ENCODE data around the gene ARHGDIB.

ARHGDIB gene

GRCh38 chr12:14937014-14937413 lies 24.4 kb downstream of the ARHGDIB start:
- Histone ChIP-seq H3K4me3 (ENCODE audit: low read depth, low read length) (no peak overlapping the region), H3K9ac (ENCODE audit: low read depth, low read length) (no peak overlapping the region), H3K27me3 (ENCODE audit: control insufficient read depth, insufficient read depth, low read length) (no peaks in the 10 kb centered on the region), H3K9me3 (ENCODE audit: control insufficient read depth, insufficient read depth, low read length) (no peaks in the 10 kb centered on the region), H3K36me3 (ENCODE audit: control insufficient read depth, insufficient read depth, low read length) (no peaks in the 10 kb centered on the region), H3K4me1 (ENCODE audit: control insufficient read depth, insufficient read depth, low read length) (no peaks in the 10 kb centered on the region)

- H3K9ac ChIP-seq (ENCODE audit: low read depth, low read length): no peak overlapping the region
- H3K9me3 ChIP-seq (ENCODE audit: control insufficient read depth, insufficient read depth, low read length): no peaks in the 10 kb centered on the region
- H3K36me3 ChIP-seq (ENCODE audit: control insufficient read depth, insufficient read depth, low read length): no peaks in the 10 kb centered on the region
- no peaks in the 10 kb centered on the region for H3K27me3 ChIP-seq (ENCODE audit: control insufficient read depth, insufficient read depth, low read length)
- no peak overlapping the region for H3K4me3 ChIP-seq (ENCODE audit: low read depth, low read length)
- no peaks in the 10 kb centered on the region for H3K4me1 ChIP-seq (ENCODE audit: control insufficient read depth, insufficient read depth, low read length)
Measured at GRCh38 chr12:14936224-14936861, 25.1 kb downstream of the ARHGDIB start.

DNA sequence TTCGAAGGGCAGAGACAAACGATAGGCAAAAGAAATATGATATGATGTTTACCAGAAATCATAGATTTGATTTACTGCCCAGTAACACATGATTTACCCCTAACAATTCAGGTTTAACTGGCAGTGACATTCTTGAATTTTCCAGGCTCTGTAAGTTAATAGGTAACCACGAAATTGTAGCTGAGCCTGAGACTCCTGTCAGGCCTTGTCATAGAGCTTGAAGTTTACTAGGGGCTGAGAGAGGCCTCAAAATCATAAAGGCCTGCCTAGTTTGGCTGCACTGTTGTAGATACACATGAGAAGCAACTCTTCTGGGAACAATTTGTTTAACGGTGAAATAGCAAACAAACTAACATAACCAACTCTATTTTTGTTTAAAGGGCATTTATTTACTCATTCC lies 26.4 kb downstream of the ARHGDIB start:
- Histone ChIP-seq H3K4me1 (ENCODE audit: control insufficient read depth, insufficient read depth, low read length) (no peaks in the 10 kb centered on the region), H3K36me3 (ENCODE audit: control insufficient read depth, insufficient read depth, low read length) (no peaks in the 10 kb centered on the region), H3K9ac (ENCODE audit: low read depth, low read length) (no peak overlapping the region), H3K4me3 (ENCODE audit: low read depth, low read length) (no peak overlapping the region), H3K27me3 (ENCODE audit: control insufficient read depth, insufficient read depth, low read length) (no peaks in the 10 kb centered on the region), H3K9me3 (ENCODE audit: control insufficient read depth, insufficient read depth, low read length) (no peaks in the 10 kb centered on the region)

GRCh38 chr12:14934511-14934910 lies 26.9 kb downstream of the ARHGDIB start:
- no peak overlapping the region for H3K4me3 ChIP-seq (ENCODE audit: low read depth, low read length)
- no peak overlapping the region for H3K9ac ChIP-seq (ENCODE audit: low read depth, low read length)
- H3K27me3 ChIP-seq (ENCODE audit: control insufficient read depth, insufficient read depth, low read length): no peaks in the 10 kb centered on the region
- H3K36me3 ChIP-seq (ENCODE audit: control insufficient read depth, insufficient read depth, low read length): no peaks in the 10 kb centered on the region
- H3K4me1 ChIP-seq (ENCODE audit: control insufficient read depth, insufficient read depth, low read length): no peaks in the 10 kb centered on the region
- no peaks in the 10 kb centered on the region for H3K9me3 ChIP-seq (ENCODE audit: control insufficient read depth, insufficient read depth, low read length)

GRCh38 chr12:14931791-14932560 lies 29.4 kb downstream of the ARHGDIB start:
- H3K36me3 ChIP-seq (ENCODE audit: control insufficient read depth, insufficient read depth, low read length): no peaks in the 10 kb centered on the region
- H3K9ac ChIP-seq (ENCODE audit: low read depth, low read length): no peak overlapping the region
- no peaks in the 10 kb centered on the region for H3K4me1 ChIP-seq (ENCODE audit: control insufficient read depth, insufficient read depth, low read length)
- no peaks in the 10 kb centered on the region for H3K9me3 ChIP-seq (ENCODE audit: control insufficient read depth, insufficient read depth, low read length)
- H3K27me3 ChIP-seq (ENCODE audit: control insufficient read depth, insufficient read depth, low read length): no peaks in the 10 kb centered on the region
- no peak overlapping the region for H3K4me3 ChIP-seq (ENCODE audit: low read depth, low read length)

- H3K9ac ChIP-seq (ENCODE audit: low read depth, low read length): no peak overlapping the region
- no peak overlapping the region for H3K4me3 ChIP-seq (ENCODE audit: low read depth, low read length)
- no peaks in the 10 kb centered on the region for H3K9me3 ChIP-seq (ENCODE audit: control insufficient read depth, insufficient read depth, low read length)
- no peaks in the 10 kb centered on the region for H3K36me3 ChIP-seq (ENCODE audit: control insufficient read depth, insufficient read depth, low read length)
- H3K4me1 ChIP-seq (ENCODE audit: control insufficient read depth, insufficient read depth, low read length): no peaks in the 10 kb centered on the region
- no peaks in the 10 kb centered on the region for H3K27me3 ChIP-seq (ENCODE audit: control insufficient read depth, insufficient read depth, low read length)
Measured at GRCh38 chr12:14931359-14931758, 30.0 kb downstream of the ARHGDIB start.

- Histone ChIP-seq H3K27me3 (ENCODE audit: control insufficient read depth, insufficient read depth, low read length) (no peaks in the 10 kb centered on the region), H3K9me3 (ENCODE audit: control insufficient read depth, insufficient read depth, low read length) (no peaks in the 10 kb centered on the region), H3K9ac (ENCODE audit: low read depth, low read length) (no peak overlapping the region), H3K36me3 (ENCODE audit: control insufficient read depth, insufficient read depth, low read length) (no peaks in the 10 kb centered on the region), H3K4me1 (ENCODE audit: control insufficient read depth, insufficient read depth, low read length) (no peaks in the 10 kb centered on the region), H3K4me3 (ENCODE audit: low read depth, low read length) (no peak overlapping the region)
Measured at GRCh38 chr12:14930299-14930698, 31.1 kb downstream of the ARHGDIB start.

DNA sequence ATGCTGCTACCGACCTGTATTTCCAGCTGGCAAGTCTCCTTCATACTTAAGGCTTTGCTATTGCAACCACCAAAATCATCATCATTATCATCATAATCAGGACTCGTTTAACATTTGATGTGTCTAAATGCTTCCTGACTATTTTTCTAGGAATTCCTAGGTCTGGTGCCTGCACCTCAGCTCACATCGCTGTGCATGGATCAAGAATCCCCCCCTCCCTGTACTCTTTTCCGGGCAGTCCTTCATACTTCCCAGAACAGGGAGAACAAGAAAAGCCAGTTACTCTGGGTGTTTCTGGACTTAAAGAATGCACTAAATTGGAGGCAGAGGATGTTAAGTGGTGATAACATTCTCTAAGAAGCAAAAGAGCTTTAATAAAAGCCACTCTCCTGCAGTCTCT lies 32.5 kb downstream of the ARHGDIB start:
- Histone ChIP-seq H3K4me1 (ENCODE audit: control insufficient read depth, insufficient read depth, low read length) (no peaks in the 10 kb centered on the region), H3K9ac (ENCODE audit: low read depth, low read length) (no peak overlapping the region), H3K4me3 (ENCODE audit: low read depth, low read length) (no peak overlapping the region), H3K36me3 (ENCODE audit: control insufficient read depth, insufficient read depth, low read length) (no peaks in the 10 kb centered on the region), H3K27me3 (ENCODE audit: control insufficient read depth, insufficient read depth, low read length) (no peaks in the 10 kb centered on the region), H3K9me3 (ENCODE audit: control insufficient read depth, insufficient read depth, low read length) (no peaks in the 10 kb centered on the region)

GRCh38 chr12:14927267-14927666 lies 34.1 kb downstream of the ARHGDIB start:
- Histone ChIP-seq H3K4me3 (ENCODE audit: low read depth, low read length) (no peak overlapping the region), H3K27me3 (ENCODE audit: control insufficient read depth, insufficient read depth, low read length) (no peaks in the 10 kb centered on the region), H3K4me1 (ENCODE audit: control insufficient read depth, insufficient read depth, low read length) (no peaks in the 10 kb centered on the region), H3K9me3 (ENCODE audit: control insufficient read depth, insufficient read depth, low read length) (no peaks in the 10 kb centered on the region), H3K36me3 (ENCODE audit: control insufficient read depth, insufficient read depth, low read length) (no peaks in the 10 kb centered on the region), H3K9ac (ENCODE audit: low read depth, low read length) (no peak overlapping the region)

- no peaks in the 10 kb centered on the region for H3K9me3 ChIP-seq (ENCODE audit: control insufficient read depth, insufficient read depth, low read length)
- no peak overlapping the region for H3K9ac ChIP-seq (ENCODE audit: low read depth, low read length)
- no peak overlapping the region for H3K4me3 ChIP-seq (ENCODE audit: low read depth, low read length)
- no peaks in the 10 kb centered on the region for H3K4me1 ChIP-seq (ENCODE audit: control insufficient read depth, insufficient read depth, low read length)
- H3K27me3 ChIP-seq (ENCODE audit: control insufficient read depth, insufficient read depth, low read length): no peaks in the 10 kb centered on the region
- H3K36me3 ChIP-seq (ENCODE audit: control insufficient read depth, insufficient read depth, low read length): no peaks in the 10 kb centered on the region
Measured at GRCh38 chr12:14924541-14924940, 36.9 kb downstream of the ARHGDIB start.

DNA sequence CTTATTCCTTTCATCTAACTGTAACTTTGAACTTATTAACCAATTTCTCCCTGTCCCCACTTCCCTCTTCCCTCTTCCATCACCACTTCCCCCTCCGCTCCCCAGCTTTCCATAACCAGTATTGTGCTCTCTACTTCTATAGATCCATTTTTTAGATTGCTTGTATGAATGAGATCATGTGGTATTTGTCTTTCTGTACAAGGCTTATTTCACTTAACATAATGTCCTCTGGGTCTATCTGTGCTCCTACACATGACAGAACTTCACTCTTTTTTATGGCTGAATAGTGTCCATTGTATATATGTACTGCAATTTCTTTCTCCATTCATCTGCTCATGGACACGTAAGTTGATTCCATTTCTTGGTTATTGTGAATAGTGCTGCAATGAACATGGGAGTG lies 37.5 kb downstream of the ARHGDIB start:
- no peak overlapping the region for H3K9ac ChIP-seq (ENCODE audit: low read depth, low read length)
- no peaks in the 10 kb centered on the region for H3K27me3 ChIP-seq (ENCODE audit: control insufficient read depth, insufficient read depth, low read length)
- H3K9me3 ChIP-seq (ENCODE audit: control insufficient read depth, insufficient read depth, low read length): no peaks in the 10 kb centered on the region
- no peak overlapping the region for H3K4me3 ChIP-seq (ENCODE audit: low read depth, low read length)
- no peaks in the 10 kb centered on the region for H3K36me3 ChIP-seq (ENCODE audit: control insufficient read depth, insufficient read depth, low read length)
- no peaks in the 10 kb centered on the region for H3K4me1 ChIP-seq (ENCODE audit: control insufficient read depth, insufficient read depth, low read length)

- H3K9me3 ChIP-seq (ENCODE audit: control insufficient read depth, insufficient read depth, low read length): no peaks in the 10 kb centered on the region
- H3K27me3 ChIP-seq (ENCODE audit: control insufficient read depth, insufficient read depth, low read length): no peaks in the 10 kb centered on the region
- no peak overlapping the region for H3K4me3 ChIP-seq (ENCODE audit: low read depth, low read length)
- no peaks in the 10 kb centered on the region for H3K4me1 ChIP-seq (ENCODE audit: control insufficient read depth, insufficient read depth, low read length)
- no peak overlapping the region for H3K9ac ChIP-seq (ENCODE audit: low read depth, low read length)
- no peaks in the 10 kb centered on the region for H3K36me3 ChIP-seq (ENCODE audit: control insufficient read depth, insufficient read depth, low read length)
Measured at GRCh38 chr12:14921218-14921617, 40.2 kb downstream of the ARHGDIB start.

All from iPS-15b (cell line).